ENCODE results near the gene AGPAT2. TPM values are rescaled to one million over a fixed set of nuclear protein-coding genes. Genes with fewer than 3 reads are reported as not detected.

AGPAT2 gene
- 11.0 TPM for total RNA-seq
- polyA plus RNA-seq, result 10 to 100 TPM; 12.0 to 22.1 (median 21.1) TPM

DNA sequence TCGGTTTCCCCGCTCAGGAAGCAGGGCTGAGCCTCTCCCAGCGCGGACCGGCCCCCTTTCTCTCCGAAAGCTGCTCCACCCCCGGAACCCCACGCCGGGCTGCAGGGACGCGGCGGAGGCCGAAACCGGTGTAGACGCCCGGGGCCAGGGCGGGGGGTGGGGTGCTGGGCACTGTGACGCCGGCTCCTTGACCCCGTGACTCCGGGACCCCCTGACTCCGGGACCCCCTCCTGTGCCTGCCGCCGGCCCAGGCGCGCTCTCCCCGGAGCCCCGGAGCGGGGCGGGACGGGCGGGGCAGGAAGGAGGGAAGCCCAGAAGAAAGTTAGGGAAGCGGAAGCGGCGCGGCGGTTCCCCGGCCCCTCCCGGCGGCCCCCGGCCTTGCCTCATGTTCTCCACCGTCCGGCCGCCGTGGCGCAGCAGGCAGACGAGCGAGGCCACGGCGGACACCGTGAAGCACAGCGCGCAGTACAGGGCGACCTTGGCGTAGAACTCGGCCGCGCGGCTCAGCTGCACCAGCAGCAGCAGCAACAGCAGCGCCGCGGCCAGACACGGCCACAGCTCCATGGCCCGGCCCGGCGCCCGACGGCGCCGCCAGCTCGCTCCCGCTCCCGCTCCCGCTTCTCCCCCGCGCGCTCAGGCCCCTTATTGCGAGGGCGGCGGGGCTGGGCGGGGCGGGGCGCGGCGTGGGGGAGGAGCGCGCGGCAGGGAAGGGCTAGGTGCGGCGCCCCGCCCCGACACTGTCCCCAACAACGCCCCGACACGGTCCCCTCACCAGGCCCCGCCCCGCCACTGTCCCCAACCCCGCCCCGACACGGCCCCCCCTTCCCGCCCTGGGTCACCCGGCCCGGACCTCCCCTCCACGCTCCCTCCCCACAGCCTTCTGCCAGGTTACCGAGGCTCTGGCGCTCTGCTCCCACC, at the start of gene AGPAT2:
Gene AGPAT2 (minus strand): TSS at position 664 of the 918 bp plus-strand sequence. CDS start 100 bp downstream, at position 564.
- H3K9me3 ChIP-seq (ENCODE audit: control insufficient read depth in 2 of 2, low read length in 2 of 2), result no peaks in the 10 kb centered on the region
- no peak within 1 kb of the TSS for H3K27ac Mint-ChIP-seq
- H3K4me1 Mint-ChIP-seq, result peaks cover 0 to 6% (median 0%) of the 10 kb centered on the region in 4 donors
- ATAC-seq (ENCODE audit: low read depth in 2 of 2) (peak; percentile 82 to 84), DNase-seq (peak; percentile 37 to 57 (median 52))
- no peak within 1 kb of the TSS for H3K4me3 ChIP-seq (ENCODE audit: low read depth, low read length)
- H3K27me3 Mint-ChIP-seq, result no peaks in the 10 kb centered on the region
- H3K27ac ChIP-seq (ENCODE audit: insufficient read depth, low read length, poor library complexity, severe bottlenecking), result peak within 1 kb of the TSS; percentile 47
- H3K36me3 Mint-ChIP-seq, result no peaks in the 10 kb centered on the region
- H3K4me1 ChIP-seq (ENCODE audit: control insufficient read depth, insufficient read depth, low read length, poor library complexity, severe bottlenecking), result peaks cover 15% of the 10 kb centered on the region
- H3K4me3 Mint-ChIP-seq, result peak within 1 kb of the TSS; percentile 64 to 82 (median 78)
- no peaks in the 10 kb centered on the region for H3K27me3 ChIP-seq (ENCODE audit: control insufficient read depth, insufficient read depth, low read length)
- peaks cover 0 to 2% (median 0%) of the 10 kb centered on the region in 7 donors for H3K9me3 Mint-ChIP-seq
- no peaks in the 10 kb centered on the region for H3K36me3 ChIP-seq (ENCODE audit: control insufficient read depth, insufficient read depth, low read length)

DNA sequence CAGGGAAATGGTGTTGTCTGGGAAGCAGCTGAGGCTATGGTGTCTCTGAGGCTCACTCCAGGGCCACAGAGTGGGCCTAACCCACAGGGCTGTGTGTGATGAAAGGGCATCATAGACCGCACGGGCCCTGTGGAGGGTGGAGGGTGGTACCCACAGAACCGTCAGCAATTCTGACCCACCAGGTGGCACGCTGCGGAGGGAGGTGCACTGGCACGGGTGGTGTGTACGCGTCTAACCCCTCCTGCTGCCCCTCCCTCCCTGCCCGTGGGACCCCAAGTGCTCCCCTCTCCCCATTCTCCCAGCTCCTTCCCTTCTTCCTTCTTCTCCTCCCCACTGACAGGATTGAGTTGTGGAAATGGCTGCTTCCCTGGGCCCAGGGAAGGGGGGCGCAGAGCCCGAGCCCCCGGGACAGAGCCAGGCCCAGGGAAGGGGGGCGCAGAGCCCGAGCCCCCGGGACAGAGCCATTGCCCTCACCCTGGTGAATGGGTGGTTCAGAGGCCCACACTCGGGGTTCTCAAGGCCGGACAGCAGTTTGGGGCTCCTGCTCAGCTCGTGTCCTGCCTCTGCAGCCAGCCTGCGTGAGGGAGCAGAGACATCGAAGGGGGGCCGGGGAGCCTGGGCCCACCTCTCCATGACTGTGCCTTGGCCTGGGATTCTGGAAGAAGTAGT, 48.7 kb upstream of the AGPAT2 start:
- Mint-ChIP-seq H3K27ac (no peak overlapping the region), H3K36me3 (no peaks in the 10 kb centered on the region), H3K4me1 (peaks cover 0 to 3% (median 0%) of the 10 kb centered on the region in 4 donors), H3K27me3 (peaks cover 5% of the 10 kb centered on the region), H3K4me3 (no peak overlapping the region), H3K9me3 (peaks cover 0 to 2% (median 0%) of the 10 kb centered on the region in 7 donors)
- no peaks in the 10 kb centered on the region for H3K36me3 ChIP-seq (ENCODE audit: control insufficient read depth, insufficient read depth, low read length)
- H3K9me3 ChIP-seq (ENCODE audit: control insufficient read depth in 2 of 2, low read length in 2 of 2), result no peaks in the 10 kb centered on the region
- H3K4me3 ChIP-seq (ENCODE audit: low read depth, low read length), result no peak overlapping the region
- no peak overlapping the region for H3K27ac ChIP-seq (ENCODE audit: insufficient read depth, low read length, poor library complexity, severe bottlenecking)
- no peak for DNase-seq
- H3K4me1 ChIP-seq (ENCODE audit: control insufficient read depth, insufficient read depth, low read length, poor library complexity, severe bottlenecking), result no peaks in the 10 kb centered on the region
- no peak for ATAC-seq (ENCODE audit: low read depth in 2 of 2)
- no peaks in the 10 kb centered on the region for H3K27me3 ChIP-seq (ENCODE audit: control insufficient read depth, insufficient read depth, low read length)

DNA sequence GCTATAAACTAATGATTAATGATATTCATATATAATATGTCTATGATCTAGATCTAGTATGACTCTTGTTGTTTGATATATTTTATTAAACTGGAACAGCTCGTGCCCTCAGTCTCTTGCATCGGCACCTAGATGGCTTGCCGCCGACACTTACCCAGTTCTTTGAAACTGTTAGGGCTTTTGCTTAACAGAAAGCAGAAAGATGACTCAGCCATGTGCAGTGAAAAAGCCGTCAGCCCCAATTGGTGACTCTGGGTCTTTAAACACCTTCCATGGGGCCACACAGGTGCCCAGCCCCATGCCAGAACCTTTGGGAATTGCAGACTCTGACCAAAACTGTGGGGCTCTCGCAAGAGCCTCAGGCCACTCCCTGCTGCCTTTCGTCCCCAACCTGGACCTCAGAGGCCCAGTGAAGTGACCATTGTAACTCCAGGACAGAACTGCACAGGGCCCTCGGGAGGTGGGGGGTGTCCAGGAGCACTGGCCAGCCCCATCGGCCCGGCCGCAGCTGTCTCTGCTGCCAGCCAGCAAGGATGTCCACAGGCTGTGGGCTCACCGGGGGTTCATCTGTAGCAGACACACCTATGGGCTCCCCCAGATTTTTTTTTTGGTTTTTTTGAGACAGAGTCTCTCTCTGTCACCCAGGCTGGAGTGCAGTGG, 47.7 kb upstream of the AGPAT2 start:
- peak in 1 of 3 donors; percentile 24 for DNase-seq
- Mint-ChIP-seq H3K9me3 (peaks cover 0 to 2% (median 0%) of the 10 kb centered on the region in 7 donors), H3K27ac (no peak overlapping the region), H3K4me3 (peak overlapping the region in 1 of 4 donors; percentile 1), H3K36me3 (no peaks in the 10 kb centered on the region), H3K27me3 (peaks cover 5% of the 10 kb centered on the region), H3K4me1 (peaks cover 0 to 3% (median 0%) of the 10 kb centered on the region in 4 donors)
- Histone ChIP-seq H3K4me1 (ENCODE audit: control insufficient read depth, insufficient read depth, low read length, poor library complexity, severe bottlenecking) (no peaks in the 10 kb centered on the region), H3K4me3 (ENCODE audit: low read depth, low read length) (no peak overlapping the region), H3K36me3 (ENCODE audit: control insufficient read depth, insufficient read depth, low read length) (no peaks in the 10 kb centered on the region), H3K27me3 (ENCODE audit: control insufficient read depth, insufficient read depth, low read length) (no peaks in the 10 kb centered on the region), H3K9me3 (ENCODE audit: control insufficient read depth in 2 of 2, low read length in 2 of 2) (no peaks in the 10 kb centered on the region), H3K27ac (ENCODE audit: insufficient read depth, low read length, poor library complexity, severe bottlenecking) (no peak overlapping the region)
- no peak for ATAC-seq (ENCODE audit: low read depth in 2 of 2)

DNA sequence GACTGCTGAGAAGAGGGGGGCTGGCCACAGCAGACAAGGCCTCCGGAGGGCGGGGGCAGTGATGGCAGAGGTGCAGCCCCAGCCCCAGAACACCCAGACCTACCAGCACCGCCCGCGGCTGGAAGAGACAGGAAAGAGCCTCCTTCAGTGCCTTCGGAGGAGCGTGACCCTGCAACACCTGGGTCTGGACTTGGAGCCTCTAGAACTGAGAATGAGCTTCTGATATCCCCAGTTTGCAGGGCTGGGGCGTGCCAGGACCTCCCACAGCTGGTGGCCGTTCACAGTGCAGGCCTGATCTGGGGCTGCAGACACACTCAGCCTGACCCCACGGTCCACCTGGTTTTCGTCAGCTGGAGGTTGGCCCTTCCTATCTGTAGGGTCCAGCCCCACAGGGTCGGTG, 46.4 kb upstream of the AGPAT2 start:
- H3K9me3 ChIP-seq (ENCODE audit: control insufficient read depth in 2 of 2, low read length in 2 of 2), result no peaks in the 10 kb centered on the region
- H3K4me1 Mint-ChIP-seq, result peaks cover 0 to 8% (median 0%) of the 10 kb centered on the region in 4 donors
- peaks cover 0 to 1% (median 0%) of the 10 kb centered on the region in 7 donors for H3K9me3 Mint-ChIP-seq
- H3K4me3 ChIP-seq (ENCODE audit: low read depth, low read length), result no peak overlapping the region
- no peaks in the 10 kb centered on the region for H3K27me3 ChIP-seq (ENCODE audit: control insufficient read depth, insufficient read depth, low read length)
- DNase-seq, result no peak
- ATAC-seq (ENCODE audit: low read depth in 2 of 2), result no peak
- H3K36me3 Mint-ChIP-seq, result no peaks in the 10 kb centered on the region
- H3K27ac ChIP-seq (ENCODE audit: insufficient read depth, low read length, poor library complexity, severe bottlenecking), result no peak overlapping the region
- H3K27me3 Mint-ChIP-seq, result peaks cover 5% of the 10 kb centered on the region
- H3K4me3 Mint-ChIP-seq, result peak overlapping the region in 2 of 4 donors; percentile 1 to 27
- H3K4me1 ChIP-seq (ENCODE audit: control insufficient read depth, insufficient read depth, low read length, poor library complexity, severe bottlenecking), result peaks cover 4% of the 10 kb centered on the region
- H3K27ac Mint-ChIP-seq, result no peak overlapping the region
- H3K36me3 ChIP-seq (ENCODE audit: control insufficient read depth, insufficient read depth, low read length), result no peaks in the 10 kb centered on the region

DNA sequence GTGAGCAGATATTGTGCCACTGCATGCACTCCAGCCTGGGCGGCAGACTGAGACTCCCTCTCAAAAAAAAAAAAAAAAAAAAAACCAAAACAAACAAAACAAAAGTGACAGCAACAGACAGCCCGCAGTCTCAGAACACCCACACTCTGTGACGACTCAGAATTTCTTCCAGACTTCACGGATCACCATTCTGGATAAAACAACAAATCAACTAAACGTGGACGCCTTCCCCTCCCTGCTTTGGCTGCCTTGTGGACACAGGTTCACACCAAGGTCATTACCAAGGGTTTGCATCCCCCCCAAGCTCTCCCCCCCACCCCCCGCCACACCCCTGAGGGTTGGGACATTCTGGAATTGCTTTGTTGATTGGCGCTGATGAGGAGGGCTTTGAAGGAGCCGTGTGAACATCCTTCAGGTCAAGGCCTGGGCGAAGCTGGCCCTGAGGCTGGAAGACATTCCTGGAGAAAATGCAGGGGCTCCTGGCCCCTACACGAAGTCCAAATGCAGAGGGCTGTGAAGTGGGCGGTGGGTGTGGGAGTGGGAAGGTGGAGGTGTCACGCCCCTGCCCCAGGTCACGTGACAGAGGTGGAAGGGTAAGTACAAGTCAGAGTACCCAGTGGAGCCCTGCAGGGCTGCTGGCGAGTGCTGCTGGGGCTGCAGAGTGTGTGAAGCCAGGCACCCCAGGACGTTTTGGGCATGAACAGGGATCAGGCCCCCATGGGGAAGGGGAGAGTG, 45.4 kb upstream of the AGPAT2 start:
- Histone ChIP-seq H3K36me3 (ENCODE audit: control insufficient read depth, insufficient read depth, low read length) (no peaks in the 10 kb centered on the region), H3K27me3 (ENCODE audit: control insufficient read depth, insufficient read depth, low read length) (no peaks in the 10 kb centered on the region), H3K27ac (ENCODE audit: insufficient read depth, low read length, poor library complexity, severe bottlenecking) (no peak overlapping the region), H3K4me1 (ENCODE audit: control insufficient read depth, insufficient read depth, low read length, poor library complexity, severe bottlenecking) (peaks cover 10% of the 10 kb centered on the region), H3K9me3 (ENCODE audit: control insufficient read depth in 2 of 2, low read length in 2 of 2) (no peaks in the 10 kb centered on the region), H3K4me3 (ENCODE audit: low read depth, low read length) (no peak overlapping the region)
- DNase-seq (no peak), ATAC-seq (ENCODE audit: low read depth in 2 of 2) (no peak)
- Mint-ChIP-seq H3K4me1 (peaks cover 0 to 6% (median 0%) of the 10 kb centered on the region in 4 donors), H3K27ac (peak overlapping the region in 1 of 3 donors; percentile 25), H3K27me3 (peaks cover 6% of the 10 kb centered on the region), H3K4me3 (no peak overlapping the region), H3K9me3 (no peaks in the 10 kb centered on the region), H3K36me3 (no peaks in the 10 kb centered on the region)

DNA sequence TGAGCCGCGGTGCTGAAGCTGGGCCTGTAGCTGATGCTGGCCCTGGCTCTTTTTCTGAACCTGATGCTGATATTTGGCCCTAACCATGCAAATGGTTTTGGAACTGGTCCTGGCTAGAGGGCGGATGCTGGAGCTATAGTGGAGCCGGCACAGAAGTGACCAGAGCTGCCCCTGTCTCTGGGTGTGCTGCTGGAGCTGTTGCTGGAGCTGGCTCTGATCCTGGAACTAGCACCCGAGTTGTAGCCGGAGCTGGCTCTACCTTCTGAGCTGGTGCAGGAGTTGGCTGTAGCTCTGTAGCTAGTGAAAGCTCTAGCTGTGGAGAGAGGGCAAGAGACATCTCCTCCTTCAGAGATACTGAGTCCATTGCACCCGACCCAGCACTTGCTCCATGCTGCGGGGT, 42.7 kb upstream of the AGPAT2 start:
- no peak overlapping the region for H3K27ac Mint-ChIP-seq
- peaks cover 6 to 28% (median 8%) of the 10 kb centered on the region in 4 donors for H3K4me1 Mint-ChIP-seq
- H3K4me3 Mint-ChIP-seq, result peak overlapping the region; percentile 24 to 89 (median 68)

DNA sequence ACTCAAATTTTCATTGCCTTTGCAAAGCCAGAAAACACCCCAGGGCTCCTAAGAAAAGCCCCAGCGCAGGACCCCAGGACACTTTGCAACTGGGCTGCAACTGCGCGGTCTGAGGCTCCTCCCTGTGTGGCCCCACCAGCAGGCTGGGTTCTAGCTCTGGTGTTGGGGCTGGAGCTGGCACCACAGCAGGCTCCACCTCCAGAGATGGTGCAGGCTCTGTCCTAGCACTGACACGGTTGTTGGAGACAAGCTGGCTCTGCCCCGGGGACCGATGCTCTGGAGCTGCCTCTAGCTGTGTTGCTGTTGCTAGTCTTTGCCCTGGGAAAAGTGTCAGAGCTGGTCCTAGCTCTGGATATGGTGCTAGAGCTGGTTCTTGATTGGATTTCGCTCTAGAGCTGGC, 41.9 kb upstream of the AGPAT2 start:
- no peaks in the 10 kb centered on the region for H3K27me3 ChIP-seq (ENCODE audit: control insufficient read depth, insufficient read depth, low read length)
- H3K4me1 ChIP-seq (ENCODE audit: control insufficient read depth, insufficient read depth, low read length, poor library complexity, severe bottlenecking), result peaks cover 35% of the 10 kb centered on the region
- Mint-ChIP-seq H3K27me3 (peaks cover 9% of the 10 kb centered on the region), H3K27ac (no peak overlapping the region), H3K9me3 (peaks cover 0 to 3% (median 0%) of the 10 kb centered on the region in 7 donors), H3K4me1 (peaks cover 6 to 34% (median 10%) of the 10 kb centered on the region in 4 donors), H3K4me3 (peak overlapping the region; percentile 60 to 89 (median 74)), H3K36me3 (peaks cover 19% of the 10 kb centered on the region)
- no peak overlapping the region for H3K27ac ChIP-seq (ENCODE audit: insufficient read depth, low read length, poor library complexity, severe bottlenecking)
- DNase-seq, result no peak
- no peaks in the 10 kb centered on the region for H3K9me3 ChIP-seq (ENCODE audit: control insufficient read depth in 2 of 2, low read length in 2 of 2)
- H3K36me3 ChIP-seq (ENCODE audit: control insufficient read depth, insufficient read depth, low read length), result peaks cover 22% of the 10 kb centered on the region
- no peak for ATAC-seq (ENCODE audit: low read depth in 2 of 2)
- H3K4me3 ChIP-seq (ENCODE audit: low read depth, low read length), result no peak overlapping the region

More for the DNA sequence above, 42.7 kb upstream of the AGPAT2 start:
- H3K27me3 ChIP-seq (ENCODE audit: control insufficient read depth, insufficient read depth, low read length), result no peaks in the 10 kb centered on the region
- no peak for DNase-seq
- peaks cover 13% of the 10 kb centered on the region for H3K36me3 Mint-ChIP-seq
- peaks cover 14% of the 10 kb centered on the region for H3K36me3 ChIP-seq (ENCODE audit: control insufficient read depth, insufficient read depth, low read length)
- H3K9me3 Mint-ChIP-seq, result peaks cover 0 to 3% (median 0%) of the 10 kb centered on the region in 7 donors
- no peak overlapping the region for H3K27ac ChIP-seq (ENCODE audit: insufficient read depth, low read length, poor library complexity, severe bottlenecking)
- peaks cover 35% of the 10 kb centered on the region for H3K4me1 ChIP-seq (ENCODE audit: control insufficient read depth, insufficient read depth, low read length, poor library complexity, severe bottlenecking)
- no peaks in the 10 kb centered on the region for H3K9me3 ChIP-seq (ENCODE audit: control insufficient read depth in 2 of 2, low read length in 2 of 2)
- no peak overlapping the region for H3K4me3 ChIP-seq (ENCODE audit: low read depth, low read length)
- peaks cover 9% of the 10 kb centered on the region for H3K27me3 Mint-ChIP-seq
- no peak for ATAC-seq (ENCODE audit: low read depth in 2 of 2)

Measured in CD4-positive, CD25-positive, alpha-beta regulatory T cell (primary cell).